Left lung (tissue), 10 donors: ENCODE results near the gene CNDP1. TPM values are rescaled to one million over a fixed set of nuclear protein-coding genes. Genes with fewer than 3 reads are reported as not detected.

Experiments
- ATAC-seq: fragments of 200-7000 bp; cut with Tn5 transposase; one replicate; pipeline ENCODE4 v1.9.1; 2020; ENCODE audit warnings: moderate library complexity
- DNase-seq, 4 donors: peaks; one replicate each; pipeline ENCODE4 v3.0.0-alpha.2; 2013 to 2020
- H3K27ac ChIP-seq, 2 donors: fragments of 200-600 bp; sonication (generic) in 1 of 2; one replicate each; pipeline versions ENCODE4 v1.5.0 to v1.8.0; 2020 to 2021
- H3K27me3 ChIP-seq, 2 donors: fragments of 200-600 bp; sonication (generic) in 1 of 2; one replicate each; pipeline versions ENCODE4 v1.5.0 to v1.8.0; 2020 to 2021
- H3K36me3 ChIP-seq, 2 donors: fragments of 200-600 bp; sonication (generic) in 1 of 2; one replicate each; pipeline versions ENCODE4 v1.5.0 to v1.8.0; 2020 to 2021
- H3K4me1 ChIP-seq, 2 donors: fragments of 200-600 bp; one replicate each; pipeline ENCODE4 v1.8.0; 2021
- H3K4me3 ChIP-seq, 2 donors: fragments of 200-600 bp; sonication (generic) in 1 of 2; one replicate each; pipeline versions ENCODE4 v1.5.0 to v1.8.0; 2020 to 2021; ENCODE audit warnings: mild to moderate bottlenecking in 1 of 2
- H3K9me3 ChIP-seq, 2 donors: fragments of 200-600 bp; sonication (generic) in 1 of 2; one replicate each; pipeline versions ENCODE4 v1.5.0 to v1.8.0; 2020 to 2021
- intact Hi-C, 2 donors: fragments of 100-400 bp; cut with DNase I; formaldehyde crosslinking; loops; one replicate each; pipeline versions ENCODE4 v1.11.2 to v1.14.2; 2022
- polyA plus RNA-seq, 6 donors: library from polyadenylated mRNA; unstranded; fragments of 120-200 nt; gene quantifications; one replicate each; pipeline ENCODE4 v1.2.1, GENCODE V29; 2013; ENCODE audit not compliant: insufficient read length in 6 of 6
- total RNA-seq, 2 donors: library from RNA; stranded (reverse); fragmentation: NEBNext Ultra II Directional; extraction: Animal tissue kit (Norgen Biotek cat#: 25700); gene quantifications; one replicate each; pipeline ENCODE4 v1.2.1, GENCODE V29; 2021
- TF ChIP-seq, protein P1 (sequence below), 2 donors: fragments of 200-600 bp; sonication (generic) in 1 of 2; IDR thresholded peaks; one replicate each; pipeline versions ENCODE4 v1.5.0 to v1.8.0; 2021; ENCODE audit warnings: antibody characterized with exemption in 2 of 2
- donor health status: DM: no; HTN: yes; CAD: no.
- donor health status: DM: no; HTN: no; CAD: no.

CNDP1 gene
- total and polyA plus RNA-seq, 8 donors: 0.20 to 0.56 (median 0.37) TPM; not detected in 2

DNA sequence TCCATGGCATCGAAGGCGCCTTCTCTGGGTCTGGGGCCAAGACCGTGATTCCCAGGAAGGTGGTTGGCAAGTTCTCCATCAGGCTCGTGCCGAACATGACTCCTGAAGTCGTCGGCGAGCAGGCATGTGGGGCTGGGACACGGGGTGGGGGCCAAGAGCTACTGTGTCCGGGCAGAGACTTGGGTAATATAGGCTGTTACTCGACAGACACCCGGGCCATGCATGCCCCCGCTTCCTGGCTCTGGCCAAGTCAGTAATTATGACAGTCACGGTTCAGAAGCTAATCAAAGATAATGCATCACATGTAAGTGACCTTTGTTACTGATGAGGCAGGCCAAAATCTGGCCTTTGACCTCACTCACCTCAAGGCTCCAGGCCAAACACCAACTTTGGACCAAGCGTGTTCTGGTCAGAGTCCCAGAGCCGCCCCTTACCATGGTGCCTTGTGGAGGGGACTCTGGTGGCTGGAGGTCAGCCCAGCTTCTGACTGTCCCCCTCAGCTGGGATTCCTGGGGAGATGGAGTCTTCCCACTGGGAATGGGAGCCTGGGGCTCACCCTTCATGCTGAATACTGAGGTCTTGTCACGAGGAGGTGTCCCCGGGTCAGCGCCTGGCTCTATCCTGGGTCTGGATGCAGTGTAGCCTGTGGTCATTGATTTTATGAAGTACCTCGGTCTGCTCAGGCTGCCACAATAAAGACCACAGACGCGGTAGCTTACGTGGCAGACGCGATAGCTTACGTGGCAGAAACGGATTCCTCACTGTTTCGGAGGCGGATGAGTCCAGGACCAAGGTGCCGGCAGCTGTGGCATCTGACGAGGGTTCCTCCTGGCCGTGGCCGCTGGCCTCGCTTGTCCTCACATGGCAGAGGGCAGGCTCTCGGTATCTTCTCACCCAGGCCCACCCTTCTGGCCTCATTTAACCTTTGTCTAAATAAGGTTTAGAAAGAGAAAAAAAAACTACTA is 17.7 kb upstream of the CNDP1 start:
- ATAC-seq: no peak

DNA sequence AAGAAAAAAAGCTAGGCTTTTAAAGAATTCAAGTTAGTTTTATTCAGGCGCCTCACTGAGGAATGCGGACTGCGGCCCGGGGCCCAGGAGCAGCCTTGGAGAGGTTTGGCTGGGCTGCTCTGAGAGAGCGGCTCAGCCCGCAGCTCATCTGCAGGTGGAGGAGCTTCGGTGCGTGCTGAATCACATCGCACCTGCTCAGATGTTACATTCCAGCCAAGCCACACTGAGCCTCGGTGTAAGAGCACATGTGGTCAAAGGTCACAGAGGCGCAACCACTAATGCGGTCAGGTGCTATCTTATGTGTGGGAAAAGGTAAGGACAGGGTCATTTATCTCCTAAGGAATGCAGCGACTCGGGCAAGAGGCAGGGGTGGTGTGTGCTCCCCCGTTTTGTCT is 17.1 kb upstream of the CNDP1 start:
- ATAC-seq (no peak), DNase-seq (peak in 1 of 4 donors; percentile 54)
- TF ChIP-seq, protein P1, sequence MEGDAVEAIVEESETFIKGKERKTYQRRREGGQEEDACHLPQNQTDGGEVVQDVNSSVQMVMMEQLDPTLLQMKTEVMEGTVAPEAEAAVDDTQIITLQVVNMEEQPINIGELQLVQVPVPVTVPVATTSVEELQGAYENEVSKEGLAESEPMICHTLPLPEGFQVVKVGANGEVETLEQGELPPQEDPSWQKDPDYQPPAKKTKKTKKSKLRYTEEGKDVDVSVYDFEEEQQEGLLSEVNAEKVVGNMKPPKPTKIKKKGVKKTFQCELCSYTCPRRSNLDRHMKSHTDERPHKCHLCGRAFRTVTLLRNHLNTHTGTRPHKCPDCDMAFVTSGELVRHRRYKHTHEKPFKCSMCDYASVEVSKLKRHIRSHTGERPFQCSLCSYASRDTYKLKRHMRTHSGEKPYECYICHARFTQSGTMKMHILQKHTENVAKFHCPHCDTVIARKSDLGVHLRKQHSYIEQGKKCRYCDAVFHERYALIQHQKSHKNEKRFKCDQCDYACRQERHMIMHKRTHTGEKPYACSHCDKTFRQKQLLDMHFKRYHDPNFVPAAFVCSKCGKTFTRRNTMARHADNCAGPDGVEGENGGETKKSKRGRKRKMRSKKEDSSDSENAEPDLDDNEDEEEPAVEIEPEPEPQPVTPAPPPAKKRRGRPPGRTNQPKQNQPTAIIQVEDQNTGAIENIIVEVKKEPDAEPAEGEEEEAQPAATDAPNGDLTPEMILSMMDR (IDR thresholded peaks at IDR 0.05): no peak
- Histone ChIP-seq H3K27ac (no peak overlapping the region), H3K9me3 (no peaks in the 10 kb centered on the region), H3K36me3 (peaks cover 0 to 97% of the 10 kb centered on the region in 2 donors), H3K4me1 (no peaks in the 10 kb centered on the region), H3K27me3 (no peaks in the 10 kb centered on the region), H3K4me3 (no peak overlapping the region)
- intact Hi-C loops: no loop called here

More for the DNA sequence above, 17.7 kb upstream of the CNDP1 start:
- intact Hi-C loops: no loop called here
- no peak overlapping the region for H3K4me3 ChIP-seq
- H3K4me1 ChIP-seq: no peaks in the 10 kb centered on the region
- H3K27me3 ChIP-seq: no peaks in the 10 kb centered on the region
- H3K36me3 ChIP-seq: peaks cover 0 to 97% of the 10 kb centered on the region in 2 donors
- H3K27ac ChIP-seq: no peak overlapping the region
- no peaks in the 10 kb centered on the region for H3K9me3 ChIP-seq
- DNase-seq: peak in 1 of 4 donors; percentile 65
- TF ChIP-seq, protein P1 (IDR thresholded peaks at IDR 0.05): no peak

DNA sequence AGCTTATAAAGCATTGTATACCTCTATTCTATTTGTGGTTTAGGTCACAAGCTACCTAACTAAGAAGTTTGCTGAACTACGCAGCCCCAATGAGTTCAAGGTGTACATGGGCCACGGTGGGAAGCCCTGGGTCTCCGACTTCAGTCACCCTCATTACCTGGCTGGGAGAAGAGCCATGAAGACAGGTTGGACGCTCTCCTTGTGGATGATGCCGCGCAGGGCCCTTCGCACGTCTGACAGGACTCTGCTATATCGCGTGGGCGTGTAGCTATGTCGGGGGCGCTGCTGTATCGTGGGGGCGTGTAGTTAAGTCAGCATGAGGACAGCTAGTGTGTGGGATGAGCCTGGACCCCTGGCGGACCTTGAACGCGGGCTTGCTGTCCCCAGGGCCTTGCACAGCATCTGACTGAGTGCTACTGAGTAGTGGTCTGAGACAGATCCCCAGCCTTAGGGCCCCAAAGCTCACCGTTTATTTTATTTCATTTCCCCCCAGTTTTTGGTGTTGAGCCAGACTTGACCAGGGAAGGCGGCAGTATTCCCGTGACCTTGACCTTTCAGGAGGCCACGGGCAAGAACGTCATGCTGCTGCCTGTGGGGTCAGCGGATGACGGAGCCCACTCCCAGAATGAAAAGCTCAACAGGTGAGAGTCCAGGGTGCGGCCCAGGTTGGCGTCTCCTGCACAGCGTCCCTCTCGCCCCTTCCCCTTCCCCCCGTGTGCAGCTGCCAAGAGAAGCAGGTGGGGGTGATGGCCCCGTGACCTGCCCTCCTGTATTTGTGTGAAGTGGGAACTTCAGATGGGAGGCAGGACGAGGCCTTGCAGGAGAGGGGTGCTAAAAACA is 15.6 kb upstream of the CNDP1 start:
- ATAC-seq (no peak), DNase-seq (no peak)
- intact Hi-C loops: no loop called here
- no peak overlapping the region for H3K27ac ChIP-seq
- no peaks in the 10 kb centered on the region for H3K9me3 ChIP-seq
- TF ChIP-seq, protein P1 (IDR thresholded peaks at IDR 0.05): no peak
- H3K36me3 ChIP-seq: peaks cover 0 to 86% of the 10 kb centered on the region in 2 donors
- no peaks in the 10 kb centered on the region for H3K27me3 ChIP-seq
- H3K4me1 ChIP-seq: peaks cover 0 to 2% of the 10 kb centered on the region in 2 donors
- no peak overlapping the region for H3K4me3 ChIP-seq

DNA sequence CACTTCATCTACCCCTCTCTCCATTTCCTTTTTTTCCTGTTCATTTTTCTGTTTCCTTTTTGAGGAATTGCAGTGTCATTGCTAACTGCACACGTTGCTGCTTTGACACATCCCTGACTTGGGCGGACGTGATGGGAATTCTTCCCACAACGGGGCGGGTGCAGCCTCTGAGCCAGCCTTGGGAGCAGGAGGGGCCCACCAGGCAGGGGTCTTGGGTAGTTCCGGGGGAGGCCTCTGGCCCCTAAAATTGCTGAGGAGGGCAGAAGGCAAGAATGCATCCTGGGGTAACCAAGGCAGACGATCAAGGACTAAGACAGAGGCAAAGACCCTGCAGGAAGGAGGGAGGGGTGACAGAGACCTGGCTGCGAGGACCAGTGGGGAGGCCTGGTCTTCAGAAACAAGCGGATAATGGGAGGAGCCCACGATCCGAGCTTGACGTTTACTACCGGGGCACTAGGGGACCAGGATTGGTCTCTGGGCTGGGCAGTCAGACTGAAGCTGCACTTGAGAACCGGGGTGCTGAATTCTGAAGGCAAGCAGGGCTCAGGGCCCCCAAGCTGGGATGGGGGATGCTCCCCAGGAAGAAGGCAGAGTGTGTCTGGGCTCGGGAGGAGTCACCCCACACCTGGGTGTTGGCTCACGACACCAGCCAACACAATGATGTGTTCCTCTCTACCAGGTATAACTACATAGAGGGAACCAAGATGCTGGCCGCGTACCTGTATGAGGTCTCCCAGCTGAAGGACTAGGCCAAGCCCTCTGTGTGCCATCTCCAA is 14.8 kb upstream of the CNDP1 start:
- ATAC-seq (no peak), DNase-seq (no peak)
- Histone ChIP-seq H3K27me3 (no peaks in the 10 kb centered on the region), H3K4me3 (no peak overlapping the region), H3K27ac (no peak overlapping the region), H3K36me3 (peaks cover 0 to 80% of the 10 kb centered on the region in 2 donors), H3K4me1 (peaks cover 0 to 10% of the 10 kb centered on the region in 2 donors), H3K9me3 (no peaks in the 10 kb centered on the region)
- TF ChIP-seq, protein P1 (IDR thresholded peaks at IDR 0.05): no peak
- intact Hi-C loops: no loop called here
